ENCODE measurements around the gene SKIC2. TPM values are rescaled to one million over a fixed set of nuclear protein-coding genes. Genes with fewer than 3 reads are reported as not detected.
A peak's percentile ranks its signal among the peaks of the same experiment; 100 is the strongest.
"Not testable (repeated sequence)": the region's sequence is repeated elsewhere in the genome, so short reads cannot be mapped to it uniquely, and the experiment has no call there.

The SKIC2 gene
- total RNA-seq, 1 donor from 2014 or later, result 31.5 TPM

DNA sequence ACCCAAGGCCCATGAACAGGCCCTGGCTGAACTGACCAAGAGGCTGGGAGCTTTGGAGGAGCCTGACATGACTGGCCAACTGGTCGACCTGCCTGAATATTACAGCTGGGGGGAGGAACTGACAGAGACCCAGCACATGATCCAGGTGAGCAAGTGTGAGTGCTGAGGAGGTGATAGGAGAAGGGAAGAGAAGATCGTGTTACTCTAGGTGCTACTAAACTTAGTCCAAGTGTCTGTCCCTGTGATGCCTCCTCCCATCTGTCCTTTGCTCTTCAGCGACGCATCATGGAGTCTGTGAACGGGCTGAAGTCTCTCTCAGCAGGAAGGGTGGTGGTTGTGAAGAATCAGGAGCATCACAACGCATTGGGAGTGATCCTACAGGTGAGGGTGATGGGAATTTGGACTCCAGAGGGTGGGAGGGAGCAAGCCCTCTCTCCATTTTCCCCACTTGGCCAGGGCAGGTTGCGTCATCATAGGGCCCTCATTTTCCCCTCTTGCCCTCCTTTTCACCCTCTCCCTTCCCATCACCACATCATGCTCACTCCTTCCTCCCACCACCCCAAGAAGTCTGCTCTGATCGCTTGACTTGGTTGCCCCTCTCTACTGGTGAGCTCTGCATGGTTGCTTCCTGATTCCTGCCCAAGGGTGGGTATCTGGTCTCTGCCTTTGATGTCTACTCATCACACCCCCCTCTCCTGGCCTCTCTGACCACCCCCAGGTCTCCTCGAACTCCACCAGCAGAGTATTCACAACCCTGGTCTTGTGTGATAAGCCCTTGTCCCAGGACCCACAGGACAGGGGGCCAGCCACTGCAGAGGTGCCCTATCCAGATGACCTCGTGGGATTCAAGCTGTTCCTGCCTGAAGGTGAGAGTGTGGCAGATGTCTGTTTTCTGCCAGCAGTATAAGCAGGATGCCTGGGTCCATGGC is 8.3 kb downstream of the SKIC2 start:
- intact Hi-C loops (cut with micrococcal nuclease), result no loop called here
- DNase-seq (no peak), ATAC-seq (no peak)

- DNase-seq (no peak), ATAC-seq (no peak)
- intact Hi-C loops (cut with micrococcal nuclease), result no loop called here
Measured at GRCh38 chr6:31967926-31968320, 8.9 kb downstream of the SKIC2 start.

- DNase-seq, result no peak
- ATAC-seq, result no peak
- intact Hi-C loops (cut with micrococcal nuclease), result no loop called here
Measured at GRCh38 chr6:31968326-31968725, 9.4 kb downstream of the SKIC2 start.

- DNase-seq (no peak), ATAC-seq (no peak)
Measured at GRCh38 chr6:31968791-31969711, 10.1 kb downstream of the SKIC2 start.

GRCh38 chr6:31969712-31970603 is 11.0 kb downstream of the SKIC2 start:
- intact Hi-C loops (cut with micrococcal nuclease), result no loop called here
- ATAC-seq, result no peak
- no peak for DNase-seq

More at GRCh38 chr6:31968791-31969711, 10.1 kb downstream of the SKIC2 start:
- intact Hi-C loops (cut with micrococcal nuclease), result no loop called here

DNA sequence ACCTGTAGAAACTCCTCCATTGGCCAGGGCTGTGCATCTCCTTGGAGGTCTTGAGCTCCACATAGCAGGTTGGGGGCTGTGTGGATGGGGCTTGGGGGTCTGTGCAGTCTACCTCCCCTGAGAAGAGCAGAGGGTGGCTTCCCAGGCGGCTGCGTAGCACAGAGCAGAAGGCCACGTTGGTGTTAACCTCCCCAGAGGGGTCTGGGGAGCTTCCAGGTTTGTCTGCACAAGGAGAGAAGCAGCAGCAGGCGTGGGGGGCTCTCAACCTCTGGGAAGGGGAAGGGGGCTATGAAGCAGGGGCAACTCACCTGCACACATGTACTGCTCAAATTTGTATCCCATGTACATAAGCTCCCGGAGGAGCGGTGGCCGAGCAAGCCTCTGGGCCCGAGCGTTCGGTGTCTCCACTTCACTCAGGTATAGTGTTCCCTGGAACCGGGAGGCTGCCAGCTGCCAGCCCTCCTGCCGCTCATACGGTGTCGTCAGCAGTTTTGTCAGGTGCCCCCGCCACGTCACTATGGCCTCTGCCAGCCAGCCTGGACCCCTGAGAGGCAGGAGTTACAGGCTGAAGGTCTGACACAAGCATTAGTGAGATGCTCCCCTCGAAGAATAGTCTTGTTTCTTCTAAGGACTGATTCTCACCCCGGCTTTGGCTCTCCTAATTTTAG is 11.8 kb downstream of the SKIC2 start:
- intact Hi-C loops (cut with micrococcal nuclease), result no loop called here
- ATAC-seq (no peak), DNase-seq (no peak)

DNA sequence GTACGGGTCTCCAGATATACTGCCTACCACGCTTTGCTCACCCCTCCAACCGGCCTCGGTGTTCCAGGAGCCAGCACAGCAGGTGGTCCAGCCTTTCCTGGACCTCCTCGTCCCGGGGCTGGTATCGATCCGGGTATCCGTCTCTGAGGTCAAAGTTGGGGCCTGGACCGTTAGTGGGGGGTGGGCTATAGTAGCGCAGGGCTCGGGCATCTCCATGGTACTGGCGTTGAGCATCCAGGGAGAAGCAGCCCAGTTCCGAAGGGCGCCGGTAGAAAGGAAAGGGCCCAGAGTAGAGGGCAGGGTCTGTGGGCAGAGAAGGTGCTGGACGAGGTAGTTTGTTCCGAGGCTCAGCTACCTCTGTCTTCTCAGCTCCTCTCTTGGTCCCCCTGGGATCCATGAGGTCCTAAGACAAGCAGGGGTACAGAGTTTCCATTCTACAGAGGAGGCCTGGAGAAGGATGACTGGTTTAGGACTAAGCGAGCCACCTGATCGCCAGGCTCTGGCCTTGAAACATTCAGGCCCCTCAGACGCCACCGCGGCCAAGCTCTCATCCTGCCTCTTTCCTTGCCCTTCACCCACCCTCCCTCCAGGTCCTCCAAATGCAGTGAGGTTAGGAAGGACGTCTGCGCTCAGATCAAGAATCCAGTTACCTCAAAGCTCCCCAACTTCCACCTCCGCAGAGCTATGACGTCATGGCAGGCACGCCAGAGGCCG is 12.5 kb downstream of the SKIC2 start:
- intact Hi-C loops (cut with micrococcal nuclease), result no loop called here
- DNase-seq (no peak), ATAC-seq (peak; percentile 1)

GRCh38 chr6:31971993-31972708 is 13.2 kb downstream of the SKIC2 start, which contains the start of gene DXO:
DXO (minus strand) TSS chr6:31972138; CDS start chr6:31971675, 463 bp downstream.
- ATAC-seq, result peak; percentile 96
- intact Hi-C loops (cut with micrococcal nuclease), result no loop called here
- DNase-seq, result peak; percentile 97

DNA sequence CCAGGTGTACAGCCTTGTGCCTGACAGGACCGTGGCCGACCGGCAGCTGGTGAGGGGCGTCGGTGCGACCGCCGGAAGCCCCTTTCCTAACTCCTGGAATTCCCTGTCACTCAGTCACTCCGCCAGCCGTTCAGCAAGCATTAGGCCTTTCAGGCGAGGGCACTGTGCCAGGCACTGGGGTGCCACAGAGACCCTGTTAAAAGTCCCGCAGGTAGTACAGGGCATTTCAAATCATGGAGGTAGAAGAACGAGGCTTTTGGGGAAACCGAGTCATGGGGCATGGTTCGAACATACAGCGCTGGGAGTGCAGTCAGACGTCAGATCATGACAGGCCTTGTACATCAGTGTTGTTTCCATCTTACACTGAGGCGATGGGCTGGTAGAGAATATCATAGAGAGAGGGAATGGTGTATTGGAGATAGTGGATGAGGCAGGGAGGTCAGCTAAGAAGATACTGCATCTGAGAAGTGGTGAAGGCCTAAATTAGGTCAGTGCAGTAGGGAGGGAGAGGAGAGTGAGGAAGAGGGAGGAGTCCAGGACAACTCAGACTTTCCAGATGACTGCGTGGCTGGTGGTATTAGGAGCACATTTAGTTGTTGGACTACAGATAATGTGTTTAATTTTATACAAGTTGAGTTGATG is 13.9 kb downstream of the SKIC2 start:
- DNase-seq (no peak), ATAC-seq (no peak)
- intact Hi-C loops (cut with micrococcal nuclease), result no loop called here

- intact Hi-C loops (cut with micrococcal nuclease); DNase-seq; ATAC-seq: not testable (repeated sequence)
Measured at GRCh38 chr6:31976065-31976464, 17.1 kb downstream of the SKIC2 start.

GRCh38 chr6:31977816-31978431 is 18.9 kb downstream of the SKIC2 start:
- intact Hi-C loops (cut with micrococcal nuclease), result no loop called here
- ATAC-seq (no peak), DNase-seq (no peak)

DNA sequence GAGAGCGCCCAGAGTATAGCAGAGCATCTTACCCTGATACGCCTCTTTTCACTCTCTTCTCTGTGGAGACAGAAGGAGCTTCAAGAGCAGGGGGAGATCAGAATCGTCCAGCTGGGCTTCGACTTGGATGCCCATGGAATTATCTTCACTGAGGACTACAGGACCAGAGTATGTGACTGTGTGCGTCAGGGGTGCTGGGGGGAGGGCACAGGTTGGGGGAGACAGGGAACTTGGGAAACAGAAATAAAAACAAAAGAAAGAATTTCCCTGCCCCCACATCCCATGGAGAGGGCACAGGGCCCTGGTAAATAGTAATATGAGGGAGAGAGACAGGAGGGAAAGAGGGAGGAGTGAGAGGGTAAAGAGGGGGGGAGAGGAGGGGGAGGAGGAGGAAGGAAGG is 19.9 kb downstream of the SKIC2 start:
- no peak for DNase-seq
- intact Hi-C loops (cut with micrococcal nuclease), result no loop called here
- no peak for ATAC-seq

DNA sequence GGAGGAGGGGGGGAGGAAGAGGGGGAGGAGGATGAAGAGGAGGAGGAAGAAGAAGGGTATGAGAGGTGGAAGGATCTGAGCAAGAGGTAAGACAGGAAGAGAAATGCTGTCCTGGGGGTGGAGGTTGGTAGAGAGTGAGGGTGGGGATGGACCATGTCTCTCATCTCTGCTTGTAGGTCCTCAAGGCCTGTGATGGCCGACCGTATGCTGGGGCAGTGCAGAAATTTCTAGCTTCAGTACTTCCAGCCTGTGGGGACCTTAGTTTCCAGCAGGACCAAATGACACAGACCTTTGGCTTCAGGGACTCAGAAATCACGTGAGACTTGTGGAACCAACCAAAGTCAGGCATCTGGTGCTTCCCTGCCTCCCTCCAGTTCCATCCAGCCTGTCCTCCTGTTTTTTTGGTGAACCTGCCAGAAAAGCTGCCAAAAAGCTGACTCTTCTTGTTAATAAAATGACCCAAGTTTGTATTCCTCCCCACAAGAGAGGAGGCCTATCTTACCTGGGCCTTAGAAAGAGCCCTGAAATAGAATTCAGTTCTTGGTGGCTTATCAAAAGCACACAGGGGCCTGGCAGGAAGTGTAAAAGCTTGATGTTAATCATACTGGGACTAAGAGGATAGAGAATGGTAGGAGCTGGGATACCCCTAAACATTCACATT is 20.4 kb downstream of the SKIC2 start:
- ATAC-seq (no peak), DNase-seq (no peak)
- intact Hi-C loops (cut with micrococcal nuclease), result no loop called here

- DNase-seq; intact Hi-C loops (cut with micrococcal nuclease); ATAC-seq: not testable (repeated sequence)
Measured at GRCh38 chr6:31980195-31980876, 21.4 kb downstream of the SKIC2 start.

DNA sequence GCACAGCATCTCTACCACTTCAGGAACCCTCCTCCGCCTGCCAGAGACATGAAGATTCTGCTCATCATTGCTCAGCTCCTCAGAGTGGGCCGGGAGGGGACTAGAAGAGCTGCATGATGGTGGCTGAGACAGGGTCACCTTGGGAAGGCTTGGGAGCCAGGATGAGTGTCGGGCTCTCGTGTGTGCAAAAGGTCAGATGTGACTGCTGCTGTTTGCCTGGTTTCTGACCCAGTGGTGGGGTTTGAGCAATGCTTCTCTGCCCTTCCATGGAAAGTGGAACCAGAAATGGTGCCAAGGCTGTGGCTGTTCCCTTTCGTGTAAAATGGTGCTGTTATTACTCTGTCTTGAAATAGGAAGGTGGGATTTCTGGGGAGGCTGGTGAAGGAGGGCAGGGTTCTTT is 22.0 kb downstream of the SKIC2 start:
- intact Hi-C loops (cut with micrococcal nuclease); ATAC-seq; DNase-seq: not testable (repeated sequence)
